ENCODE data around the gene CDK5RAP2.

CDK5RAP2 gene

GRCh38 chr9:120534266-120534665, 45.7 kb downstream of the CDK5RAP2 start:
- Histone ChIP-seq H4K91ac (ENCODE audit: low read depth, low read length, poor library complexity) (no peak overlapping the region), H3K4me2 (ENCODE audit: insufficient read depth, low read length, poor library complexity, severe bottlenecking) (no peak overlapping the region), H3K36me3 (replicated peaks in 1 of 2; ENCODE audit: control insufficient read depth in 2 of 2, insufficient read depth in 2 of 2, low read length in 2 of 2) (peaks cover 36 to 97% of the 10 kb centered on the region in 2 donors), H2BK12ac (ENCODE audit: low read length) (no peak overlapping the region), H3K4me3 (ENCODE audit: low read length in 2 of 2) (no peak overlapping the region), H2BK120ac (ENCODE audit: low read depth, low read length) (no peak overlapping the region), H2AK5ac (ENCODE audit: low read depth, low read length) (no peak overlapping the region), H2BK5ac (ENCODE audit: low read length) (no peak overlapping the region), H3K79me1 (ENCODE audit: low read depth, low read length) (no peaks in the 10 kb centered on the region), H3K9ac (ENCODE audit: low read depth, low read length, poor library complexity) (no peak overlapping the region), H3K4ac (ENCODE audit: low read length) (no peak overlapping the region), H3K23ac (ENCODE audit: low read depth, low read length, poor library complexity) (no peak overlapping the region), H3K27ac (replicated peaks; ENCODE audit: low read length) (no peak overlapping the region), H2BK15ac (ENCODE audit: low read length) (no peak overlapping the region), H3K4me1 (ENCODE audit: control insufficient read depth in 2 of 2, insufficient read depth in 1 of 2, low read depth in 1 of 2, low read length in 2 of 2) (peaks cover 0 to 1% of the 10 kb centered on the region in 2 donors), H3K27me3 (ENCODE audit: control insufficient read depth in 3 of 3, insufficient read depth in 3 of 3, low read depth in 1 of 3, low read length in 3 of 3) (no peaks in the 10 kb centered on the region), H2AFZ (ENCODE audit: low read length) (no peak overlapping the region), H3K14ac (ENCODE audit: low read length) (no peak overlapping the region), H3K9me3 (replicated peaks in 1 of 2; ENCODE audit: control insufficient read depth in 2 of 2, insufficient read depth in 1 of 2, low read depth in 1 of 2, low read length in 2 of 2) (no peaks in the 10 kb centered on the region), H4K8ac (ENCODE audit: low read depth, low read length) (no peak overlapping the region), H3K18ac (ENCODE audit: low read length) (no peak overlapping the region)
- no CpG with 5 or more reads among the region's 2 CpGs for WGBS, 2 donors (ENCODE audit: extremely low coverage in 2 of 2, insufficient read length in 2 of 2, insufficient replicate concordance in 1 of 2)
- no peak for DNase-seq (ENCODE audit: low spot score)

GRCh38 chr9:120532891-120533290, 47.1 kb downstream of the CDK5RAP2 start:
- WGBS, 2 donors (ENCODE audit: extremely low coverage in 2 of 2, insufficient read length in 2 of 2, insufficient replicate concordance in 1 of 2): no CpG with 5 or more reads among the region's 10 CpGs
- Histone ChIP-seq H3K79me1 (ENCODE audit: low read depth, low read length) (no peaks in the 10 kb centered on the region), H3K18ac (ENCODE audit: low read length) (no peak overlapping the region), H3K27me3 (ENCODE audit: control insufficient read depth in 3 of 3, insufficient read depth in 3 of 3, low read depth in 1 of 3, low read length in 3 of 3) (no peaks in the 10 kb centered on the region), H3K23ac (ENCODE audit: low read depth, low read length, poor library complexity) (no peak overlapping the region), H2AFZ (ENCODE audit: low read length) (no peak overlapping the region), H3K4me1 (ENCODE audit: control insufficient read depth in 2 of 2, insufficient read depth in 1 of 2, low read depth in 1 of 2, low read length in 2 of 2) (peaks cover 0 to 5% of the 10 kb centered on the region in 2 donors), H2BK5ac (ENCODE audit: low read length) (no peak overlapping the region), H3K27ac (replicated peaks; ENCODE audit: low read length) (no peak overlapping the region), H3K4me3 (ENCODE audit: low read length in 2 of 2) (no peak overlapping the region), H4K91ac (ENCODE audit: low read depth, low read length, poor library complexity) (no peak overlapping the region), H2BK12ac (ENCODE audit: low read length) (no peak overlapping the region), H2AK5ac (ENCODE audit: low read depth, low read length) (no peak overlapping the region), H4K8ac (ENCODE audit: low read depth, low read length) (peak overlapping the region; percentile 0), H3K36me3 (replicated peaks in 1 of 2; ENCODE audit: control insufficient read depth in 2 of 2, insufficient read depth in 2 of 2, low read length in 2 of 2) (peaks cover 41 to 97% of the 10 kb centered on the region in 2 donors), H2BK15ac (ENCODE audit: low read length) (no peak overlapping the region), H2BK120ac (ENCODE audit: low read depth, low read length) (no peak overlapping the region), H3K4me2 (ENCODE audit: insufficient read depth, low read length, poor library complexity, severe bottlenecking) (no peak overlapping the region), H3K9me3 (replicated peaks in 1 of 2; ENCODE audit: control insufficient read depth in 2 of 2, insufficient read depth in 1 of 2, low read depth in 1 of 2, low read length in 2 of 2) (no peaks in the 10 kb centered on the region), H3K9ac (ENCODE audit: low read depth, low read length, poor library complexity) (no peak overlapping the region), H3K14ac (ENCODE audit: low read length) (no peak overlapping the region), H3K4ac (ENCODE audit: low read length) (no peak overlapping the region)
- no peak for DNase-seq (ENCODE audit: low spot score)

DNA sequence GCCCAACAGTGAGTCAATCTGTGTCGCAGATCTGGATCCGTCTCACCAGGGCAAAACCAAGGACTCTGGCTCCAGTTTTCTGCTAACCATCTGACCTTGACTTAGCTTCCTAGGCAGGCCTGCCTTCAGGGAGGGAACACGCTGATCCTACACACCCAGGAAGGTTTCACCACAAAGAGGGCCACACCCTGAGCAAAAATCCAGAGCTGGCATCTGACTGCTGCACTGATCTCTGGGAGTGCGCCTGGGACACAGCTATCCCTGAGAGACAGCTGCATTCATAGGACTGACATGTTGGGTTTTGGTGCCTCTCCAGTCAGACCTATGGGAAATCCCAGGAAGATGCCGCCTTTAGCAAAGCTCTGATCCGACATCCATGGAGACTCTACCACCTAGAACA, 47.5 kb downstream of the CDK5RAP2 start:
- no peak overlapping the region for H2BK15ac ChIP-seq (ENCODE audit: low read length)
- no CpG with 5 or more reads among the region's 6 CpGs for WGBS, 2 donors (ENCODE audit: extremely low coverage in 2 of 2, insufficient read length in 2 of 2, insufficient replicate concordance in 1 of 2)
- H3K4me1 ChIP-seq (ENCODE audit: control insufficient read depth in 2 of 2, insufficient read depth in 1 of 2, low read depth in 1 of 2, low read length in 2 of 2): peaks cover 0 to 5% of the 10 kb centered on the region in 2 donors
- H3K14ac ChIP-seq (ENCODE audit: low read length): no peak overlapping the region
- no peak overlapping the region for H3K23ac ChIP-seq (ENCODE audit: low read depth, low read length, poor library complexity)
- DNase-seq (ENCODE audit: low spot score): no peak
- no peak overlapping the region for H4K8ac ChIP-seq (ENCODE audit: low read depth, low read length)
- no peak overlapping the region for H2BK5ac ChIP-seq (ENCODE audit: low read length)
- no peak overlapping the region for H2BK12ac ChIP-seq (ENCODE audit: low read length)
- H3K79me1 ChIP-seq (ENCODE audit: low read depth, low read length): no peaks in the 10 kb centered on the region
- no peak overlapping the region for H4K91ac ChIP-seq (ENCODE audit: low read depth, low read length, poor library complexity)
- no peak overlapping the region for H2AFZ ChIP-seq (ENCODE audit: low read length)
- no peak overlapping the region for H2AK5ac ChIP-seq (ENCODE audit: low read depth, low read length)
- H2BK120ac ChIP-seq (ENCODE audit: low read depth, low read length): peak overlapping the region; percentile 22
- H3K36me3 ChIP-seq (replicated peaks in 1 of 2; ENCODE audit: control insufficient read depth in 2 of 2, insufficient read depth in 2 of 2, low read length in 2 of 2): peaks cover 42 to 97% of the 10 kb centered on the region in 2 donors
- H3K4ac ChIP-seq (ENCODE audit: low read length): no peak overlapping the region
- no peaks in the 10 kb centered on the region for H3K9me3 ChIP-seq (replicated peaks in 1 of 2; ENCODE audit: control insufficient read depth in 2 of 2, insufficient read depth in 1 of 2, low read depth in 1 of 2, low read length in 2 of 2)
- H3K9ac ChIP-seq (ENCODE audit: low read depth, low read length, poor library complexity): no peak overlapping the region
- no peak overlapping the region for H3K18ac ChIP-seq (ENCODE audit: low read length)
- no peak overlapping the region for H3K4me3 ChIP-seq (ENCODE audit: low read length in 2 of 2)
- H3K4me2 ChIP-seq (ENCODE audit: insufficient read depth, low read length, poor library complexity, severe bottlenecking): no peak overlapping the region
- no peak overlapping the region for H3K27ac ChIP-seq (replicated peaks; ENCODE audit: low read length)
- H3K27me3 ChIP-seq (ENCODE audit: control insufficient read depth in 3 of 3, insufficient read depth in 3 of 3, low read depth in 1 of 3, low read length in 3 of 3): no peaks in the 10 kb centered on the region

DNA sequence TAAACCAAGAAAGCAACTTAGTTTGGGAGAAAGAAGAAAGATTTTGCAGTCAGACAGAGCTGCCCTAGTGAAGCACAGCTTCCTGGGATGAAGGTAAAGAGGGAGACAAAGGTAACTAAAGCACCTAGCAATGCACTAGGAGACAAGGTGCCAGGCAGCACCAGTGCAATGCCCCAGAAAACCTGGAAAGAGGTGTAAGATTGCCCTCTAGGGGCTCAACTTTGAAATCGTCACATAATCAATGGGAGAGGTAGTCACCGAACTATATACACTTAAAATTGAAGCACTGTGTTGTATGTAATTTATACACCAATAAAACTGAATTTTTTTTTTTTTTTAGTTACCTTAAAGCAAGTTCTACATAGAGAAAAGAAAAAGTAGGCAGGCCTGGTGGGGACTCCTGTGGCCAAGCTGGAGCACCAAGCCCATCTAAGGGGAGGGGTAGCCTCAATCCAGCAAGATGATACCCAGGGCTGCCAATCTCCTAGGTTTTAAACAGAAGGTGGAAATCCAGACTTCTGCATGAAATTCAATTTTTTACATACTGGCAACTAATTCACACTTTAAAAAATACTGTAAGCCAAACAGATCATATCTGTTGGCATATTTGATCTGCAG, 48.2 kb downstream of the CDK5RAP2 start:
- Histone ChIP-seq H4K91ac (ENCODE audit: low read depth, low read length, poor library complexity) (no peak overlapping the region), H3K18ac (ENCODE audit: low read length) (no peak overlapping the region), H2BK5ac (ENCODE audit: low read length) (no peak overlapping the region), H3K27ac (replicated peaks; ENCODE audit: low read length) (no peak overlapping the region), H2AK5ac (ENCODE audit: low read depth, low read length) (no peak overlapping the region), H4K8ac (ENCODE audit: low read depth, low read length) (no peak overlapping the region), H3K14ac (ENCODE audit: low read length) (no peak overlapping the region), H3K79me1 (ENCODE audit: low read depth, low read length) (no peaks in the 10 kb centered on the region), H3K23ac (ENCODE audit: low read depth, low read length, poor library complexity) (no peak overlapping the region), H3K4ac (ENCODE audit: low read length) (no peak overlapping the region), H3K4me1 (ENCODE audit: control insufficient read depth in 2 of 2, insufficient read depth in 1 of 2, low read depth in 1 of 2, low read length in 2 of 2) (peaks cover 0 to 5% of the 10 kb centered on the region in 2 donors), H3K36me3 (replicated peaks in 1 of 2; ENCODE audit: control insufficient read depth in 2 of 2, insufficient read depth in 2 of 2, low read length in 2 of 2) (peaks cover 43 to 97% of the 10 kb centered on the region in 2 donors), H2BK120ac (ENCODE audit: low read depth, low read length) (no peak overlapping the region), H3K9me3 (replicated peaks in 1 of 2; ENCODE audit: control insufficient read depth in 2 of 2, insufficient read depth in 1 of 2, low read depth in 1 of 2, low read length in 2 of 2) (no peaks in the 10 kb centered on the region), H3K4me3 (ENCODE audit: low read length in 2 of 2) (no peak overlapping the region), H2BK12ac (ENCODE audit: low read length) (no peak overlapping the region), H2AFZ (ENCODE audit: low read length) (no peak overlapping the region), H3K4me2 (ENCODE audit: insufficient read depth, low read length, poor library complexity, severe bottlenecking) (no peak overlapping the region), H3K9ac (ENCODE audit: low read depth, low read length, poor library complexity) (no peak overlapping the region), H3K27me3 (ENCODE audit: control insufficient read depth in 3 of 3, insufficient read depth in 3 of 3, low read depth in 1 of 3, low read length in 3 of 3) (no peaks in the 10 kb centered on the region), H2BK15ac (ENCODE audit: low read length) (no peak overlapping the region)
- no CpG with 5 or more reads among the region's 2 CpGs for WGBS, 2 donors (ENCODE audit: extremely low coverage in 2 of 2, insufficient read length in 2 of 2, insufficient replicate concordance in 1 of 2)
- no peak for DNase-seq (ENCODE audit: low spot score)
